A673 (cell line): ENCODE data around the gene UNK. TPM values are rescaled to one million over a fixed set of nuclear protein-coding genes. Genes with fewer than 3 reads are reported as not detected.

Source experiments
- BruUV-seq: library from RNA; stranded (reverse); fragments of 400-500 nt; replicated peaks from 2 replicates; lab custom pipeline; 2021; lab: Mats Ljungman, UMichigan
- CTCF ChIA-PET: fragments of 300-600 bp; sonication (Branson Sonifier 250); formaldehyde crosslinking; loops from one replicate; lab custom pipeline; 2022; ENCODE audit warnings: antibody characterized with exemption; lab: Charles Lee
- POLR2A ChIA-PET: fragments of 300-600 bp; sonication (Branson Sonifier 250); formaldehyde crosslinking; loops from one replicate; lab custom pipeline; 2022; ENCODE audit warnings: antibody characterized with exemption; ENCODE audit not compliant: low non-redundant PET; lab: Charles Lee
- DNase-seq: peaks from one replicate; pipeline ENCODE4 v3.0.0-alpha.2; 2015; ENCODE audit warnings: low spot score
- H3K27ac ChIP-seq: fragments of 200-600 bp; sonication (generic); 2 replicates; pipeline ENCODE4 v1.5.1; 2016; ENCODE audit warnings: mixed run types, low read depth, mild to moderate bottlenecking, mixed read lengths, antibody characterized with exemption, low read length; ENCODE audit not compliant: poor library complexity, severe bottlenecking
- H3K27me3 ChIP-seq: fragments of 200-600 bp; sonication (generic); replicated peaks from 2 replicates; pipeline ENCODE4 v1.6.1; 2017; ENCODE audit warnings: mixed run types, low read depth, mild to moderate bottlenecking, mixed read lengths, antibody characterized with exemption, low read length; ENCODE audit not compliant: insufficient read depth, poor library complexity
- H3K36me3 ChIP-seq: fragments of 200-600 bp; sonication (generic); 2 replicates; pipeline ENCODE4 v1.6.1; 2016; ENCODE audit warnings: mixed run types, mild to moderate bottlenecking, mixed read lengths, antibody characterized with exemption, low read length; ENCODE audit not compliant: insufficient read depth, poor library complexity, severe bottlenecking
- H3K4me1 ChIP-seq: fragments of 200-600 bp; sonication (generic); 2 replicates; pipeline ENCODE4 v1.6.1; 2017; ENCODE audit warnings: mixed run types, mild to moderate bottlenecking, mixed read lengths, antibody characterized with exemption, low read length; ENCODE audit not compliant: insufficient read depth, poor library complexity, severe bottlenecking
- H3K4me3 ChIP-seq: fragments of 200-600 bp; sonication (generic); 2 replicates; pipeline ENCODE4 v1.5.1; 2016; ENCODE audit warnings: low read depth, mixed run types, mild to moderate bottlenecking, mixed read lengths, low read length; ENCODE audit not compliant: poor library complexity, severe bottlenecking
- H3K9me3 ChIP-seq: fragments of 200-600 bp; sonication (generic); 2 replicates; pipeline ENCODE4 v1.6.1; 2016; ENCODE audit warnings: mixed run types, low read depth, mild to moderate bottlenecking, mixed read lengths, antibody characterized with exemption, low read length; ENCODE audit not compliant: poor library complexity, severe bottlenecking
- CTCF ChIP-seq: fragments of 300-800, 200-600 bp; sonication (generic); conservative IDR thresholded peaks from 2 replicates; pipeline ENCODE4 v1.5.1; 2017; ENCODE audit warnings: low read depth, mild to moderate bottlenecking, antibody characterized with exemption, low read length, moderate library complexity, mixed read lengths
- EZH2 ChIP-seq: fragments of 200-600 bp; sonication (generic); IDR thresholded peaks from 2 replicates; pipeline ENCODE4 v1.6.1; 2017; ENCODE audit warnings: borderline replicate concordance, low read depth, mild to moderate bottlenecking, mixed read lengths, antibody characterized with exemption, low read length; ENCODE audit not compliant: poor library complexity, severe bottlenecking
- intact Hi-C: fragments of 100-400 bp; cut with micrococcal nuclease; formaldehyde crosslinking; loops from one replicate; pipeline ENCODE4 v1.10.0; 2022; ENCODE audit not compliant: unreplicated experiment
- total RNA-seq: library from RNA; stranded (reverse); gene quantifications from 2 replicates; pipeline ENCODE4 v1.2.3, GENCODE V29; 2021

Gene UNK
- total RNA-seq, 1 experiment from 2014 or later, result 53.2 TPM

- Histone ChIP-seq H3K4me1 (peaks cover 8% of the 10 kb centered on the region), H3K27ac (no peak overlapping the region), H3K9me3 (no peaks in the 10 kb centered on the region), H3K4me3 (no peak overlapping the region), H3K36me3 (no peaks in the 10 kb centered on the region), H3K27me3 (no peaks in the 10 kb centered on the region)
- no peak for DNase-seq
- intact Hi-C loops, result no loop called here
- POLR2A ChIA-PET, result no interaction called here
- CTCF ChIA-PET, result no interaction called here
- no TSS peak for BruUV-seq
- TF ChIP-seq EZH2 (no peak), CTCF (no peak)
These were observed 16.7 kb upstream of the UNK start for GRCh38 chr17:75767881-75768280.

- no peak overlapping the region for H3K27ac ChIP-seq
- H3K9me3 ChIP-seq, result no peaks in the 10 kb centered on the region
- H3K36me3 ChIP-seq, result no peaks in the 10 kb centered on the region
- ChIA-PET CTCF (interaction anchor here (0.7 to 0.9 kb wide), 2 partner anchors 22 to 260 kb away, joined by 3 to 5 read pairs; no protein-coding TSS in a partner anchor), POLR2A (no interaction called here)
- BruUV-seq, result no TSS peak
- intact Hi-C loops, result no loop called here
- H3K4me1 ChIP-seq, result no peaks in the 10 kb centered on the region
- TF ChIP-seq CTCF (no peak), EZH2 (no peak)
- no peak for DNase-seq
- no peaks in the 10 kb centered on the region for H3K27me3 ChIP-seq
- no peak overlapping the region for H3K4me3 ChIP-seq
These were observed 15.1 kb upstream of the UNK start for GRCh38 chr17:75769536-75769935.

GRCh38 chr17:75771334-75772281 lies 13.0 kb upstream of the UNK start:
- H3K4me3 ChIP-seq, result no peak overlapping the region
- no peak overlapping the region for H3K27ac ChIP-seq
- ChIA-PET POLR2A (no interaction called here), CTCF (no interaction called here)
- no TSS peak for BruUV-seq
- no peaks in the 10 kb centered on the region for H3K9me3 ChIP-seq
- no peaks in the 10 kb centered on the region for H3K4me1 ChIP-seq
- intact Hi-C loops, result no loop called here
- no peak for DNase-seq
- no peaks in the 10 kb centered on the region for H3K27me3 ChIP-seq
- peaks cover 6% of the 10 kb centered on the region for H3K36me3 ChIP-seq
- TF ChIP-seq CTCF (no peak), EZH2 (no peak)
